ENCODE data around the gene MLC1.

The MLC1 gene

DNA sequence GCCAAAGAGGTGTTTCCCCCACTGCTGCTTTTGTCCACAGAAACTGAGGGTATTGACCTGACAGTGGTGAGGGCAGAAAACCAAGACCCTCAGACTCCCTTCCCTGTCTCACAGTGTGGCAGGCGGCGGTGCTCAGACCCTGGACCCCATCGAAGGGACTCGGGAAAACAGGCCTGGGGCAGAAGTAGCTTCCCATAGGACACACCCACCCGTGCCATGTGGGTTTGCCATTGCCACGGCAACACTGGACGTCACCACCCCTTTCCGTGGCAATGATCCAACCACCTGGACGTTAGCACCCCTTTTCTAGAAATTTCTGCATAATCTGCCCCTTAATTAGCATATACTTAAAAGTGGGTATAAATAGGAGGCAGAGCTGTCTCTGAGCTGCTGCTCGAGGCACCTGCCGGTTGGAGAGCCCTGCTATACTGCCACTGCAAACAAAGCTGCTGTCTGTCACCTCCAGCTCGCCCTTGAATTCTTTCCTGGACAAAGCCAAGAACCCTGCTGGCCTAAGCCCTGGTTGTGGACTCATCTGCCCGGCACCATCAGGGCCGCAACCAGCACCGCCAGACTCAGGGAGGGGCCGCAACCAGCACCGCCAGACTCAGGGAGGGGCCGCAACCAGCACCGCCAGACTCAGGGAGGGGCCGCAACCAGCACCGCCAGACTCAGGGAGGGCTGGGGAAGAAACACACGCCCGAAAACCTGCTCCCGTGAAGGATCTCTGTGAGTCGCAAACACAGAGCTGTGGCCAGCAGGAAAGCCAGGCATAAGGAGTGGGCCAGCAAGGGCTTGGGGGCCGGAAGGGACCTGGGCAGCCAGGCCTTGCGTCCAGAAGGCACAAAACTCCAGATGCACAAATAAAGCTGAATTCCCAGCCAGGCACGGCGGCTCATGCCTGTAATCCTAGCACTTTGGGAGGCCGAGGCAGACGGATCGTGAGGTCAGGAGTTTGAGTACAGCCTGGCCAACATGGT is 10.4 kb downstream of the MLC1 start:
- DNase-seq = no peak

DNA sequence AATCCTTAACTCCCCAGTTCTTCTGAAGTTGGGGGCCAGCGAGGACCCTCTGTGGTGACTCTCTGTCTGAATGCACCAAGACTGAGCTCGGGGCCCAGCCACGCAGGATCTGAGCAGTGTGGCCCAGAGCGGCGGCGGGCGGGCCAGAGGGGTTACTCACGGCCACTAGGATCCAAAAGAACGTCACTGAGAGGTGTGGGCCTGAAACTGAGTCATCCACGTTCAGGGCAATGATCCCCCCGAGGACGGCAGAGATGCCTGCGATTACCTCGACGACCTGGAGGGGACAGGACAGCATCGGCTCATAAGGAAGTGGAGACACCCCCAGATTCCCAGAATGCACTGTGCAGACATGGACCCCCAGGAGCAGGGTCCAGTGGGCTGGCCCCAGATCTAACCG is 11.2 kb downstream of the MLC1 start:
- no peak for DNase-seq

DNA sequence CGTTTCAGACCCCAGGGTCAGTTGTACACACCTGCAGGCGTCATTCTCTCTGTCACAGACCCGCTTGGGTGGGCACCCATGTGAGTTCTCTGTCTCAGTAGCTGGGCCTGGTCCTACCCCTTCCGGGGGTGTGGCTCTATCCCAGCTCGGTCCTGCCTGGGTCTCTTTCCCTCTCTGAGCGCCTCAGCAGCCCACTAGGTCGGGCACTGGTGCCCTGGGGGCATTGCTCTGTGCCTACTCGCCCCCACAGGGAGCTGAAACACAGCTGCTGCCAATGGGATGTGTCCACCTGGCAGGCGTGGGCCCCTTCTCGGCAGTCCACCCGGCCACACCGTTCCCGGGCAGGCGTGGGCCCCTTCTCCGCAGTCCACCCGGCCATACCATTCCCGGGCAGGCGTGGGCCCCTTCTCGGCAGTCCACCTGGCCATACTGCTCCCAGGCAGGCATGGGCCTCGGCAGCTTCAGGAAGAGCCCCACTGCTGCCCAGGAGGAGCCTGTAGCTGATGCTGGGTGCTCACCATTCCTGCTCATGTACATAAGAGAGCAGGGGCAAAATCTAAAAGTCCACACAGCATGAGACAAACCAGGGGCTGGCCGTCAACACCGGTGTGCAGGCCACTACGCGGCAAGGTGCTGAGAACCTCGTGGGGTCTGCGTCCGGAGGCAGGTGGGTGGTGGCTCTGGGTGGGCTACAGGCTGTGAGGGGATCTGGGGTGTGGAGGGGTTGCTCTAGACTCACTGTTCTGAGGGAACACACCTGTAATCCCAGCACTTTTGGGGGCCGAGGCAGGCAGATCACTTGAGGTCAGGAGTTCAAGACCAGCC is 12.3 kb downstream of the MLC1 start:
- DNase-seq = no peak

DNA sequence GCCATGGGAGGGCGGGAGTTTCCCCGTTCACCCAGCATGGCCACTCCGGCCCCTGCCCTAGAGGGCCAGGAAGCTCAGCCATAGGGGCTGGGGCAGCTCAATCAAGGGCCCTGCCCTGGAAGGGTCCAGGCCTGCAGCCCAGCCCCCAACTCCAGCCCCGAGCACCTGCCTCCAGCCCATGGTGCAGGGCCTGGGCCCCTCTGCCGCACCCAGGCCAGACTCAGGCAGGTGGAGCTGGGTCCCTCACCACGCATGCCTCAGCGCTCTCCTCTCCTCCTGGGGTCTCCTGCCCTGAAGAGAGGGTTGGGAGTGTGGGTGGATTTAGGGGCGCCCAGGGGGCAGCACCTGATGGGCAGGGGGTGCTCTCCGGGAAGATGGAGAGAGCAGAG is 13.1 kb downstream of the MLC1 start:
- no peak for DNase-seq

DNA sequence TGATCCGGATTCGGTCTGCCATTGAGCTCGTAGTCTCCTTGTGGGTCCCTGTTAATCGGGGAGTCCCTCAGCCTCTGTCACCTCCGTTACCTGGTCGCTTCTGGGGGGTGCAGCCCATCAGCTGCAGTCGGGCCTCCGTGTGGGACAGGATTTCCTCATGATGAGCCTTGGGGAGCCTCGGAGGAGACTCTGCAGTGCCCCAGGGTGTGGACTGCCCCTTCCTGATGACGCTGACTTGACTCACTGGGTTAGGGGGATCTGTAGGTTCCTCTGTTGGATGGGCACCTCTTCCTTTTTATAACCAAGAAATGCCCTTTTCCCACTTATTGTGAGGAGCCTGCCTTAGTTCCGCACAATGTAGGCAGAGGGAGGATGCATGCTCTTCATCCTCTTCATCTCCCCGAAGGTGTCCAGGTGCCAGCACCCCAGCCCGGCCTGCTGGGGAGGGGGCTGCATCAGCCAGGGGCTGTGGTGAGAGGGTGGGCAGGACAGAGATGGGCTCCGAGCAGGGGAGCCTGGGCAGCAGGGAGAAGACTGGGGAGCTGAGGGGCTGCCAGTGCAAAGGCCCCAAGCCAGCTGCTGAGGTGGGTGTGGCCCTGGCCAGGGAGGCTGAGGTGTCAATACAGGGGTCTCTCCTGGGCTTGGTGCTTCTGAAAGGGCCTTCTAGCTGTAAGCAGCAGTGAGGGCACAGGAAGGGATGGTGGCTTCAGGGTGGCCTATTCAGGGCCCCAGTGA is 13.6 kb downstream of the MLC1 start:
- no peak for DNase-seq

DNA sequence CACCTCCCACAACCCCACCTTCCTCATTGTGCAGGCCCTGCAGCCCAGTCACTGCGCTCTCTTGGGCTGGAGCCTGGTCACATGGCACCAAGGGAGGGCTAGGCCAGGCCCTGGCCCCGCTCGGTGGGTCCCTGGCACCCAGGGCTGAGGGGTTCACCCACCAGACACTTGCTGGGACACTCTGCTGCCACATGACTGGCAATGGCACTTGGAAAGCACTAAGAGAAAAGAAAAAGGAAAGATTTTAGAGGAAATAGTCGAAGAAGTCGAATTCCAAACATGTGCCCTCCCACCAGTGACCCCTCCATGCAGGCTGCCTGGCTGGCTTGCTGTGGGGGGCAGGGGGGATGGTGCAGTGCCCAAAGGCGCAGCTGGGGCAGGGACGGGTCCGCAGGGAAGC is 14.9 kb downstream of the MLC1 start:
- no peak for DNase-seq

DNA sequence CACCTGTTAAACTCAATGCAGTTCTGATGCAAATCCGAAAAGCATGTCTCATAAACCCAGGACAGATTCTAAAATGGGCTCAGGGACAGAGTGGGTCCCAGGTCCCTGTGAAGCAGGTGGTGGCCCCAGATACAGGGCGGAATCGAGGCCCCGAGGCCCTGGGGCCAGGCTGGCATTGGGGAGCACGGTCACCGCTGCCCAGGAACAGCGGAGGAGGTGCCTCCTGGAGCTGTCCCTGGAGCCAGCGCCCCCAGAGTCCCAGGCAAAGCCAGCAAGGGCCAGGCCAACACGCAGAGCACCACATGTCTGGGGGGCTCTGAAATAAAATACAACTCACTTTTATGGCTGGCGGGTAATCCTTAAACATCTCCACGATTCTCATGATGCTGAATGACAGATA is 17.1 kb downstream of the MLC1 start:
- DNase-seq = no peak

DNA sequence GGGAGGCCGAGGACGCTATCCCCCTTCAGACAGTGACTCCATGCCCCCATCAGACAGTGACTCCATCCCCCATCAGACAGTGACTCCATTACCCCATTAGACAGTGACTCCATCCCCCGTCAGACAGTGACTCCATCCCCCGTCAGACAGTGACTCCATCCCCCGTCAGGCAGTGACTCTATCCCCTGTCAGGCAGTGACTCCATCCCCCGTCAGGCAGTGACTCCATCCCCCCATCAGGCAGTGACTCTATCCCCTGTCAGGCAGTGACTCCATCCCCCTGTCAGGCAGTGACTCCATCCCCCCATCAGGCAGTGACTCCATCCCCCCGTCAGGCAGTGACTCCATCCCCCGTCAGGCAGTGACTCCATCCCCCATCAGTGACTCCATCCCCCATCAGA is 18.0 kb downstream of the MLC1 start:
- DNase-seq = no peak

DNA sequence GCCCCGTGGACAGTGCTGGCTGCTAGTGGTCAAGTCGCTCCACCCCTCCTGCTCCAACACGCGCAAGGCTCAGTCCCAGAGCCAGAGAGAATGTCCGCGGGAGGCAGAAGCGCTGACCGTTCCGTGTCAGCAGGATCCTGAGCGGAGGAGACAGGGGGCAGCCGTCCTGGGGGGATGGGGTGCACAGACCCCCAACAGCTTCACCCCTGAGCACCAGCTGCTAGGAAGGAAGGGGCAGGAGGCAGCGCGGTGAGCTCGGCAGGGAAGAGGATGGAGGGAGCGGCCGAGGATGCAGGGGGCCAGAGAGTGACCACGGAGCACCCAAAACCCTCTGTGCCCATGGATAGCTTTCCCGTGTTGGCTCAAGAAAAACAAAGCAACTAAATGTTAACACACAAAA is 20.8 kb downstream of the MLC1 start:
- DNase-seq = no peak

DNA sequence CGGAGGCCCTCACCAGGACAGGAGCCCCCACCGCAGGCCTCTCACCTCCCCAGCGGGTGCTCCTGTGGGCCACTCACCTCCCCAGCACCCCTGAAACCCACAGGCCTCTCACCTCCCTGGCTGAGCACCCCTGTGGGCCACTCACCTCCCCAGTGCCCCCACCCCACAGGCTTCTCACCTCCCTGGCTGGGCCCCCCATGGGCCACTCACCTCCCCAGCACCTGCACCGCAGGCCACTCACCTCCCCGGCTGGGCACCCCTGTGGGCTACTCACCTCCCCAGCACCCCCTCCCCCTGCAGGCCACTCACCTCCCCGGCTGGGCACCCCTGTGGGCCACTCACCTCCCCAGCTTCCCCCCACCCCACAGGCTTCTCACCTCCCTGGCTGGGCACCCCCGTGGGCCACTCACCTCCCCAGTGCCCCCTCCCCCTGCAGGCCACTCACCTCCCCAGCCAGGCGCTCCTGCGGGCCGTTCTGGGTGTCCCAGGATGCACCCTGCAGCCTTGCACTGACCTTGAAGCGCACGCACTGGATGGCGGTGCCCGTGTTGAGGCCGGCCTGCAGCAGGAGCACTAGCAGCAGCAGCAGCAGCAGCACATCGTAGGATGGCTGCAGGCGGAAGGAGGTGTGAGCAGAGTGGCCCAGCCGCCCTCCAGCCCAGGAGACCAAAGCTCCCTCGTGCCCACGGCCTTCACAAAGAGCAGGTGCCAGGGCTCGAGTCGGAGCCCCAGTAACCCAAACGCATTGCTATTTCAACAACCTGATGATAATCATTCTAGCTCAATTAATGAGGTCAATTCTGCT is 21.4 kb downstream of the MLC1 start:
- no peak for DNase-seq

DNA sequence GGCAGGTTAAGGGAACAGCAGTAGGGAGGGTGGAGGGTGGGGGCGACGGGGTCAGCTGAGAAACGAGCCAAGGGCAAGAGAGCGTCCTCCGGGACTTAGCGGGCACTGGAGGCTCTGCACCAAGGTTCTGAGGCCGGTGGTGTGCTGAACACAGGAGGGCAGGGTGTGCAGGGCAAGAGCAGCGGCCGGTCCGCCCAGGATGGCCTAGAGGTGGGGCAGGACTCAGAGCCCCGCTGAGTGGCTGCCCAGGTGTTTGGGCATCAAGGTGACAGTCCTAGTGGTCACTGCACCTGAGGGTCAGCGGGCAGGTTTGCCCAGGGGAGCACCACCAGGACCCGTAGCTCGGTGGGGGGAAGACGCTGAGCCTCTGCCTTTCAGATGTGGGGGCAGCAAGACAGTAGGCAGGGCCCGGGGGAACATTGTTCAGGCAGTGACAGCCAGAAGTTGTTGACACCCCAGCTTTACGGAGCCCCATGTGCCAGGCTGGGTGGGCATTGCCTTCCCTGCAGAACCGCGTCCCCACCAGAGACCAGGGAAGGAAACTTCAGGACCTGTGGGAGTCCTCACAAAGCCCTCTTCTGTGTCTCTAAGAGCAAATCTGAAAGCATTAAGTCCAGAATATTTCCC is 22.6 kb downstream of the MLC1 start:
- no peak for DNase-seq

DNA sequence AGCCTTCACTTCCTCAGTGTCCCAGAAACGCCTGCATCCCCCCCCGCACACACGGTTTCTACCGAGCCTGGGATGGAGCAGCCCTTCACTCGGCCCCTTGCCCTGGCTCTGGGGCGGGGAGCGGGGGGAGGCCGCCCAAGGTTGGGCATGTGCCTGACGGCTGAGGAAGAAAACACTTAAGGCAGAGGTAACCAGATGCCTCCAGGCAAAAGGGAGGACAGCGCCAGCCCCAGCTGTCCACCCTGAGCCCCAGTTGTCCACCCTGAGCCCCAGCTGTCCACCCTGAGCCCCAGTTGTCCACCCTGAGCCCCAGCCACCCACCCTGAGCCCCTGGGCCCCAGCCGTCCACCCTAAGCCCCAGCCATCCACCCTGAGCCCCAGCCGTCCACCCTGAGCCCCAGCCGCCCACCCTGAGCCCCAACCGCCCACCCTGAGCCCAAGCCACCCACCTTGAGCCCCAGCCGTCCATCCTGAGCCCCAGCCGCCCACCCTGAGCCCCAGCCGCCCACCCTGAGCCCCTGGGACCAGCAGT is 23.3 kb downstream of the MLC1 start:
- no peak for DNase-seq

DNA sequence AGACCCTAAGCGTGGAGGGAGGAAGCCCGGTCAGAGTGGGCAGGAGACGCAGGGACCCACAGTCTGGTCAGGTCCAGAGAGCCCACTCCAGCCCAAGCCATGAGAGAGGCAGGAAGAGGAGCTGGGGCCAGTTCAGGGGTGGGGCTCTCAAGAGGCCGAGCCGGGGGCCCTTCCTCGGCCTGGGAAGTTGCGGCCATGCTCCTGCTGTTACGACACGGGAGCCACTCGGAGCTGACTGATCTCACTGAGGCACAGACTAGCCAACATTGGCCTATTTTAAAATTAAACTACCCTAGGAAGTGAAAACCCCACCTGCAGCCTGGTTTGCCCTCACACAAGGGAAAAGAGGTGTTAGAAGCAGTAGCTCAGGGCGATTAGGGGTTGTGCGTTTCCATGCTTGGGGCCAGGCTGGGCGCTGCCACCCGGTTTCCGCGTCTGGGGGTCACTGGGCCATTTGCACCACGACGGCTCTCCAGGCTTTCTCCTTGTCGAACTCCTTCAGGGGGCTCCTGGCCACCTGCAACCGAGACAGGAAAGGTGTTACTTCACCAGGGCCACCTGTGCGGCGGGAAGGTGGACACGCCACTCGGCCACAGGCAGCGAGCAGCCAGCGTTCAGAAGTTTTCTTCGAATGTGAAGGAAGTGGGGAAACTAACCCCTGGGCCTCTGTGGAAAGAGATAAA is 23.9 kb downstream of the MLC1 start:
- no peak for DNase-seq

DNA sequence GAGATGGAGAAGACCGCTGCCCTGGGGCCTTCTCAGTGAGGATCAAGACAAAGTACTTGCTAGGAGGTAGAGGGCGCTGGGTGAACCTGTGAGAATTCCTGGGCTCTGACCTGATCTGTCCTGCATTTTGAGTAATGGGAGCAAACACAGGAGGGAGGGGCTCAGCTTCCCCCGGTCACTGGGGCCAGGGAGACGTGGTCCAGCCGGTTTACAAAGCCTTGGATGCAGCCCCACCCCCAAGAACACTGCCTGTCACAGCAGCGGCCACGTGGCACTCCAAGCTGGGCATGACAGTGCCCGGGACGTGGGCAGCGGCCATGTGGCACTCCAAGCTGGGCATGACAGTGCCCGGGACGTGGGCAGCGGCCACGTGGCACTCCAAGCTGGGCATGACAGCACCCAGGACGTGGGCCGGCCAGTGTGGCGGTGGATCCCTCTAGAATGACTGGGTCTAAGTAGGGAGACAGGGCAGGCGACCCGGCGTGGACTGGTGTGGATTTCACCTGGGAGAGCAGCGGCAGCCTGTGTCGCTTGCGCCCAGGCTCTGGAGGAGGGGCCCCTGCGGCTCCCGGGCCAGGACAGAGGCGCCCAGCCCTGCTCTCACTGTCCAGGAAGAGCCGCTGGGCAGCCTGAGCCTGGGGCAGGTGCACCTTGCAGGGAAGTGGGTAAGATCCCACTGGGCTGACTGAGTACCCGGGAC is 24.6 kb downstream of the MLC1 start:
- no peak for DNase-seq

DNA sequence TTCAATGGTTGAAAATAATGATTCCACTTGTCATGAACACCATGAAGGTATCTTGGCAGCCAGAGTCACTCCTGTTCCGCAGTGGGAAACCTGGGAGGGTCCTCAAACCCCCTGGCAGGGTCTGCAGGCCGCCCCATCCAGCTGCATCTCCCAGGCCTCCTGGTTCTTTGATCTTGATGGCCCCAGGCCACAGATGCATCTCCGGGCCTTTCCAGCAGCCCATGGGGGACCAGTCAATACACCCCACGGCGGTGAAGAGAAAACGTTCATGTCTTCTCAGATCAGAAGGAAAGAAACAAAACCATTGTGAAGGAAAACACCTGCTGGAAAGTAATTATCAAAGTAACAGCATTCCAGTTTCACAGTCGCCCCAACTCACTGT is 25.4 kb downstream of the MLC1 start:
- no peak for DNase-seq

DNA sequence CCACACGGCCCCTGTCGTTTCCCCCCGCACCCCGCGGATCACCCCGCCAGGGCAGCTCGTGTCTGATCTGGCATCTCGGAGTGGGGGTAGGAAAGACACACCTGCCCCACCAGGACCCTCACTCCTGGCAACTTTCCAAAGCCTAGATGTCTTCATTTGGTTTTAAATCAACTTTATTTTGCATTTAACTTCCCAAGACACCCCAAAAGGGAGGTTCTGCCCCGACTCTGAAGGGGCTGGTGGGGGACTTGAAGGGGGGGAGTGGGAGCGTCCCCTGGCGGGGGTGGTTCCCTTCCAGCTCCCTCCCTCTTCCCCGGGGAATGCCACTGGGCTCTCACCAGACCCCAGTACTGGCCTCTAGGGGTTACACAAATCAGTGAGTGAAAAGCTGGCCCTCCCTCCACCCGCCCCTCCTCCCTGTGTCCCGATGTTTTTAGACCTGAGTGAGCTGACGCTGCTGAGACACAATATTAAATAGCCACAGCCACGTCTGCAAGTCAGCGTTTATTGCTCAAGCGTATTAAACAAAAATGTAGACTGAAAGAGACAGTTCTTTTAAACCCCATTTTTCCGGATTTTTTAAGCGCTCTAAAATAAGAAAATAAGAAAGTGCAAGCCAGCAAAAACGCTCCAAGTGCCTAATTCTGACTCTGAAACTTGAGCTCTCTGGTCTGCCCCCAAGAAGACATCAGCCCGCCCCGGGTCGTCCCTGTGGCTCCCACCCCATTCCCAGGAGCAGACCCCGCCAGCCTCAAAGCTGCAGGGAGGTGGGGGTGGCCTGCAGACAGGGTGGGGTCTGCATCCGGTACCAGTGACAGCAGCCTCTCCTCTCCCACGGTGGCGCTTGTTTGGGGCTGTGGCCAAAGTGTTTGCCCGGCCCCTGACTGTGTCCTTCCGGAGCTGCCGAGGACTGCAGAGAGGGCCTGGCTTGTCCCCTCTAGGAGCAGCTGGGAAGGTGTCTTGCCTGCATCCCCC is 26.0 kb downstream of the MLC1 start:
- no peak for DNase-seq

DNA sequence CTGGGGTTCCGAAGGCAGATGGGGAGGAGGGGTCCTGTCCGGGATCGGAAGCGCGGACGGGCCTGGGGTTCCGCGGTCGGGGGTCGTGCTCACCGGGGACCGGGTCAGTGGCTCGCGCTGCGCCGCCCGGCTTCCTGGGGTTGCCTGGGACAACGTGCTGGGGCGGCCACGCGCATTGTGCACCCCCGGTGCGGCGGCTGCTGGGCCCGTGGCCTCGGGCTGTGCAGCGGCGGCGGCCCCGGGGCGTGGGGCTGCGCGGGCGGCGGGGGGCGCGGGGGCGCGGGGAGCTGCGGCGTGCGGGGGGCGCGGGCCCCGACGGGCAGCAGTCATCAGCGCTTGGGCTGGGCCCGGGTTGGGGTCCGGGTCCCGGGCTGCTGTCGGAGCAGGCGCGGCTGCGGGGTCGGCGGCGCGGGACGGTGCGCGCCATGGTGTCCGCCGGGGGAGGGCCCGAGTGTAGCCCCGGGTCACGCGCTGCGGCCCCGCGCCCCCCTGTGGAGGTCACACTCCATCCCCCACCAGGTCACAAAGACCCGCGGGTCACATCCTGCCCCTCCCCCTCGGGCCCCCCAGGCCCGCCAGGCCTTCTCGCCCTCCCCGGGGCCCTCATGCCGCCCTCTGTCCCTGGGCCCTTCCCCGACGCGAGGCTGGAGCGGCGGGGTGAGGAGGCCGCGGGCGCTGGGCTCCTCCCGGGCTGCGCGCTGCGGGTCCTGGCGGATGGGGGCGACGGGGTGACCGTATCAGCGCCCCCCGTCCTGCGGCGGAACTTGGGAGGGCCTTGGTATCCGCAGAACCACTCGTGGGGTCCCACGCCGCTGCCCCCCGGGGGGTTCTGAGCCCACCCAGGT is 26.9 kb downstream of the MLC1 start, which contains the start of gene TTLL8:
Gene TTLL8, minus strand, starts transcription at position 238 of the 845 bp plus-strand sequence.
- no peak for DNase-seq
